CD14-positive monocyte (primary cell): Measurements from ENCODE around the gene LMO7. TPM values are rescaled to one million over a fixed set of nuclear protein-coding genes. Genes with fewer than 3 reads are reported as not detected.

Source experiments
- DNase-seq, 3 donors: peaks; one replicate each; pipeline ENCODE4 v3.0.0-alpha.2; 2011 to 2022
- H2AFZ ChIP-seq: 2 replicates; pipeline ENCODE4 v1.6.0; 2012; ENCODE audit warnings: mild to moderate bottlenecking, low read depth, low read length, inconsistent platforms; ENCODE audit not compliant: insufficient read depth, poor library complexity, severe bottlenecking
- H3K27ac ChIP-seq, 2 donors: 1 replicate in 1 of 2; 2 replicates in 1 of 2; pipeline ENCODE4 v1.5.1; 2012 to 2013; ENCODE audit warnings: low read length in 2 of 2, control low read depth in 1 of 2, inconsistent platforms in 1 of 2, low read depth in 1 of 2, mild to moderate bottlenecking in 1 of 2
- H3K27me3 ChIP-seq, 2 donors: one replicate each; pipeline versions ENCODE4 v1.6.0 to v1.6.1; 2011 to 2013; ENCODE audit warnings: low read length in 2 of 2; ENCODE audit not compliant: control insufficient read depth in 2 of 2, insufficient read depth in 2 of 2
- H3K36me3 ChIP-seq, 2 donors: replicated peaks in 1 of 2; 1 replicate in 1 of 2; 2 replicates in 1 of 2; pipeline versions ENCODE4 v1.5.1 to v1.6.1; 2012 to 2013; ENCODE audit warnings: low read length in 2 of 2, control low read depth in 1 of 2, inconsistent platforms in 1 of 2, mild to moderate bottlenecking in 1 of 2; ENCODE audit not compliant: insufficient read depth in 2 of 2, control insufficient read depth in 1 of 2
- H3K4me1 ChIP-seq, 2 donors: 1 replicate in 1 of 2; 2 replicates in 1 of 2; pipeline versions ENCODE4 v1.5.1 to v1.6.1; 2012 to 2013; ENCODE audit warnings: low read length in 2 of 2, control low read depth in 1 of 2, inconsistent platforms in 1 of 2, mild to moderate bottlenecking in 1 of 2, moderate library complexity in 1 of 2; ENCODE audit not compliant: insufficient read depth in 2 of 2, control insufficient read depth in 1 of 2
- H3K4me2 ChIP-seq: replicated peaks from 2 replicates; pipeline ENCODE3; 2012; ENCODE audit warnings: low read length, moderate library complexity, mild to moderate bottlenecking; ENCODE audit not compliant: poor library complexity, severe bottlenecking; ENCODE audit errors: extremely low read depth
- H3K4me3 ChIP-seq, 3 experiments: fragments of 200-600 bp in 1 of 3; sonication (generic) in 1 of 3; replicated peaks in 1 of 3; 1 replicate in 2 of 3; 2 replicates in 1 of 3; pipeline ENCODE4 v1.5.1; 2011 to 2013; ENCODE audit warnings: low read length in 3 of 3, mild to moderate bottlenecking in 3 of 3, control low read depth in 2 of 3, low read depth in 2 of 3, inconsistent platforms in 1 of 3, moderate library complexity in 1 of 3
- H3K79me2 ChIP-seq: 2 replicates; pipeline ENCODE4 v1.6.0; 2012; ENCODE audit warnings: mild to moderate bottlenecking, control low read depth, inconsistent platforms, low read length, moderate library complexity; ENCODE audit not compliant: insufficient read depth
- H3K9ac ChIP-seq: 2 replicates; pipeline ENCODE4 v1.6.0; 2017; ENCODE audit warnings: low read length, mild to moderate bottlenecking; ENCODE audit not compliant: insufficient read depth, poor library complexity, severe bottlenecking
- H3K9me3 ChIP-seq, 2 donors: replicated peaks in 1 of 2; 1 replicate in 1 of 2; 2 replicates in 1 of 2; pipeline versions ENCODE4 v1.5.1 to v1.6.1; 2012 to 2013; ENCODE audit warnings: low read length in 2 of 2, control low read depth in 1 of 2; ENCODE audit not compliant: control insufficient read depth in 1 of 2, insufficient read depth in 1 of 2
- H4K20me1 ChIP-seq: 2 replicates; pipeline ENCODE4 v1.6.0; 2012; ENCODE audit warnings: mild to moderate bottlenecking, low read length, control low read depth, moderate library complexity; ENCODE audit not compliant: insufficient read depth
- H3K27ac Mint-ChIP-seq, 7 donors: one replicate each; pipeline ENCODE4 v1.8.0; 2020; ENCODE audit warnings: mild to moderate bottlenecking in 7 of 7, mixed read lengths in 7 of 7, moderate library complexity in 6 of 7, inconsistent platforms in 2 of 7
- H3K27me3 Mint-ChIP-seq, 3 donors: one replicate each; pipeline ENCODE4 v1.8.0; 2021 to 2022; ENCODE audit warnings: low read depth in 3 of 3, mild to moderate bottlenecking in 3 of 3, mixed read lengths in 3 of 3, moderate library complexity in 3 of 3, inconsistent platforms in 1 of 3
- H3K36me3 Mint-ChIP-seq, 2 donors: one replicate each; pipeline ENCODE4 v1.8.0; 2020; ENCODE audit warnings: mixed read lengths in 2 of 2, inconsistent platforms in 1 of 2, mild to moderate bottlenecking in 1 of 2
- H3K4me1 Mint-ChIP-seq: one replicate; pipeline ENCODE4 v1.8.0; 2020; ENCODE audit warnings: mild to moderate bottlenecking, mixed read lengths
- H3K4me3 Mint-ChIP-seq, 2 donors: one replicate each; pipeline ENCODE4 v1.8.0; 2020; ENCODE audit warnings: mild to moderate bottlenecking in 2 of 2, mixed read lengths in 2 of 2, moderate library complexity in 1 of 2
- H3K9me3 Mint-ChIP-seq, 7 donors: one replicate each; pipeline ENCODE4 v1.8.0; 2020 to 2022; ENCODE audit warnings: mixed read lengths in 7 of 7, mild to moderate bottlenecking in 6 of 7, moderate library complexity in 6 of 7, inconsistent platforms in 2 of 7
- CTCF ChIP-seq: fragments of 200-600 bp; IDR thresholded peaks from one replicate; pipeline ENCODE4 v1.8.0; 2022; ENCODE audit warnings: antibody characterized with exemption, mild to moderate bottlenecking
- WGBS: methylation state at CpG from one replicate; pipeline ENCODE4 v1.1.5; 2013; ENCODE audit warnings: missing lambda C conversion rate; ENCODE audit not compliant: insufficient coverage; 5-methylcytosine and 5-hydroxymethylcytosine counted together
- intact Hi-C, 2 donors: fragments of 100-400 bp; cut with micrococcal nuclease; formaldehyde crosslinking; loops; one replicate each; pipeline versions ENCODE4 v1.15.0 to v1.15.1; 2023
- polyA plus RNA-seq, 3 donors: library from polyadenylated mRNA; depleted of rRNA in 1 of 3; unstranded in 2 of 3; stranded (reverse) in 1 of 3; fragments of 300-500 nt in 2 of 3; fragments of >200 nt in 1 of 3; fragmentation: Illumina TruSeq in 2 of 3; gene quantifications; 1 replicate in 2 of 3; 2 replicates in 1 of 3; pipeline ENCODE4 v1.2.3, GENCODE V29; 2012 to 2021

LMO7 gene
- polyA plus RNA-seq, 3 donors = 0.79 to 1.6 (median 0.90) TPM

DNA sequence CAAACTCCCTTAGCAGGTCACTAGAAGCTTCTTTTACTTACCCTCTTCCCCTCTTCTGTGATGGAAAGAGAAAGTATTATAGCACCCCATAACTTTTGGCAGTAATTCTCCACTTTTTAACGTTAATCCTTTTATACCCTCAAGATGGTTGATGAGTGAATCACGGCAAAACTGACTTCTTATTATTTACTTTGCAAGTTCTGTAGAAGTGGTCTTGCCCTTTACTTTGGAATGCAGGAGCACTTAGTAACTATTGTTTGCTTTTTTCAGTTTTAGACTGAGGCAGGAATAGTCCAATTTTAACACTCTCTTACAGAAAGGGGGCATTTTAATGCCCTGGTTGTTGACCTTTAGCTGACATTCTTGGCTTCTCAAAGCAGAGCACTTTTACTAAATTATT is 260.1 kb downstream of the LMO7 start:
- Histone ChIP-seq H3K36me3 (no peaks in the 10 kb centered on the region), H3K9me3 (no peaks in the 10 kb centered on the region), H3K4me1 (no peaks in the 10 kb centered on the region), H3K4me3 (no peak overlapping the region), H4K20me1 (no peaks in the 10 kb centered on the region), H3K27ac (no peak overlapping the region), H3K4me2 (no peak overlapping the region), H2AFZ (no peak overlapping the region), H3K27me3 (no peaks in the 10 kb centered on the region), H3K9ac (no peak overlapping the region), H3K79me2 (no peaks in the 10 kb centered on the region)
- Mint-ChIP-seq H3K27ac (no peak overlapping the region), H3K27me3 (no peaks in the 10 kb centered on the region), H3K4me3 (no peak overlapping the region), H3K4me1 (no peaks in the 10 kb centered on the region), H3K36me3 (no peaks in the 10 kb centered on the region), H3K9me3 (peaks cover 0 to 6% (median 2%) of the 10 kb centered on the region in 7 donors)
- intact Hi-C loops = no loop called here
- TF ChIP-seq CTCF = no peak
- no peak for DNase-seq
- no CpG with 5 or more reads among the region's 2 CpGs for WGBS

DNA sequence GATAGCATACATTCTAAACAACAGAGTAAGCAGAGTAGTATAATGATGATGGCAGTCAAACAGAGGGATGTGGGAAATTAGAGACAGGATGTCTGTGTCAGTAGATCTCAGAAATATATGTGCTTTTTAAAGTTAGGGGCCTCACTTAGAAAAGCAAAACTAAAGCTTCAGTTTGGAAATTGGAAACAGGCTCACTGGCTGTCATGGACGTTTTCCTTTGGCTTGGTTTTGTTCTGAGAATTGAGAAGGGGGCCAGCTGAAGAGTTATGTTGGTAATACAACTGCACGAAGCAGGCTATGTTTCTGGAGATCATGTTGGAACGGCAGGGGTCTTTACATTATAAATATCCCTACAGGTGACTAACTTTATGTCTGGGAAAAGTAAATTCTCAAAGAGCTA is 261.3 kb downstream of the LMO7 start:
- no peaks in the 10 kb centered on the region for H3K36me3 ChIP-seq
- H3K4me2 ChIP-seq = no peak overlapping the region
- H3K27me3 ChIP-seq = no peaks in the 10 kb centered on the region
- H3K9me3 ChIP-seq = no peaks in the 10 kb centered on the region
- no peaks in the 10 kb centered on the region for H4K20me1 ChIP-seq
- Mint-ChIP-seq H3K9me3 (peaks cover 0 to 6% (median 2%) of the 10 kb centered on the region in 7 donors), H3K4me1 (no peaks in the 10 kb centered on the region), H3K36me3 (no peaks in the 10 kb centered on the region), H3K27me3 (no peaks in the 10 kb centered on the region), H3K27ac (no peak overlapping the region), H3K4me3 (no peak overlapping the region)
- H3K4me1 ChIP-seq = no peaks in the 10 kb centered on the region
- no peak overlapping the region for H3K9ac ChIP-seq
- no peak for DNase-seq
- H2AFZ ChIP-seq = no peak overlapping the region
- no CpG with 5 or more reads among the region's 3 CpGs for WGBS
- H3K4me3 ChIP-seq = no peak overlapping the region
- H3K27ac ChIP-seq = no peak overlapping the region
- TF ChIP-seq CTCF = no peak
- H3K79me2 ChIP-seq = no peaks in the 10 kb centered on the region
- intact Hi-C loops = no loop called here
